Activated T-cell treated with anti-CD3 and anti-CD28 coated beads, Interleukin-2, amount 50 U/mL, for 48 hours (primary cell): ENCODE measurements around the gene MAP2.

Source experiments
- DNase-seq, 2 experiments: peaks; one replicate each; pipeline ENCODE4 v3.0.0-alpha.2; 2020

Gene MAP2

GRCh38 chr2:209753020-209753419 is 329.2 kb downstream of the MAP2 start:
- no peak for DNase-seq

- no peak for DNase-seq
Measured at GRCh38 chr2:209757163-209757562, 333.3 kb downstream of the MAP2 start.

- DNase-seq, result no peak
Measured at GRCh38 chr2:209761566-209761965, 337.7 kb downstream of the MAP2 start.

- DNase-seq, result no peak
Measured at GRCh38 chr2:209762563-209762962, 338.7 kb downstream of the MAP2 start.

- no peak for DNase-seq
Measured at GRCh38 chr2:209763106-209763505, 339.3 kb downstream of the MAP2 start.

GRCh38 chr2:209766613-209767012 is 342.8 kb downstream of the MAP2 start:
- no peak for DNase-seq

- DNase-seq, result no peak
Measured at GRCh38 chr2:209767316-209767715, 343.5 kb downstream of the MAP2 start.

- no peak for DNase-seq
Measured at GRCh38 chr2:209768557-209768956, 344.7 kb downstream of the MAP2 start.

GRCh38 chr2:209771474-209772289 is 347.8 kb downstream of the MAP2 start, which contains the start of gene UNC80:
Gene UNC80 (plus strand): TSS chr2:209771832. CDS start chr2:209772073, 241 bp downstream.
- DNase-seq, result peak; percentile 46 to 47

- no peak for DNase-seq
Measured at GRCh38 chr2:209772290-209772685, 348.4 kb downstream of the MAP2 start.

- no peak for DNase-seq
Measured at GRCh38 chr2:209773377-209773776, 349.5 kb downstream of the MAP2 start.
